HEK293 (cell line): ENCODE results near the gene CACNA1H.

Experiments used
- TF ChIP-seq, protein P1 (sequence below): fragments of 450-650 bp; formaldehyde crosslinking; IDR thresholded peaks from 2 replicates; pipeline ENCODE4 v1.5.1; 2016; ENCODE audit warnings: missing biosample characterization, missing genetic modification characterization
- TF ChIP-seq, protein P2 (sequence below): fragments of 450-650 bp; formaldehyde crosslinking; IDR thresholded peaks from 2 replicates; pipeline ENCODE4 v1.5.1; 2016; ENCODE audit warnings: missing biosample characterization, missing genetic modification characterization

GRCh38 chr16:1126044-1126443, 26.9 kb upstream of the CACNA1H start:
- TF ChIP-seq, protein P1, sequence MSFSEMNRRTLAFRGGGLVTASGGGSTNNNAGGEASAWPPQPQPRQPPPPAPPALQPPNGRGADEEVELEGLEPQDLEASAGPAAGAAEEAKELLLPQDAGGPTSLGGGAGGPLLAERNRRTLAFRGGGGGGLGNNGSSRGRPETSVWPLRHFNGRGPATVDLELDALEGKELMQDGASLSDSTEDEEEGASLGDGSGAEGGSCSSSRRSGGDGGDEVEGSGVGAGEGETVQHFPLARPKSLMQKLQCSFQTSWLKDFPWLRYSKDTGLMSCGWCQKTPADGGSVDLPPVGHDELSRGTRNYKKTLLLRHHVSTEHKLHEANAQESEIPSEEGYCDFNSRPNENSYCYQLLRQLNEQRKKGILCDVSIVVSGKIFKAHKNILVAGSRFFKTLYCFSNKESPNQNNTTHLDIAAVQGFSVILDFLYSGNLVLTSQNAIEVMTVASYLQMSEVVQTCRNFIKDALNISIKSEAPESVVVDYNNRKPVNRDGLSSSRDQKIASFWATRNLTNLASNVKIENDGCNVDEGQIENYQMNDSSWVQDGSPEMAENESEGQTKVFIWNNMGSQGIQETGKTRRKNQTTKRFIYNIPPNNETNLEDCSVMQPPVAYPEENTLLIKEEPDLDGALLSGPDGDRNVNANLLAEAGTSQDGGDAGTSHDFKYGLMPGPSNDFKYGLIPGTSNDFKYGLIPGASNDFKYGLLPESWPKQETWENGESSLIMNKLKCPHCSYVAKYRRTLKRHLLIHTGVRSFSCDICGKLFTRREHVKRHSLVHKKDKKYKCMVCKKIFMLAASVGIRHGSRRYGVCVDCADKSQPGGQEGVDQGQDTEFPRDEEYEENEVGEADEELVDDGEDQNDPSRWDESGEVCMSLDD (tag by site-specific recombination): no peak
- TF ChIP-seq, protein P2, sequence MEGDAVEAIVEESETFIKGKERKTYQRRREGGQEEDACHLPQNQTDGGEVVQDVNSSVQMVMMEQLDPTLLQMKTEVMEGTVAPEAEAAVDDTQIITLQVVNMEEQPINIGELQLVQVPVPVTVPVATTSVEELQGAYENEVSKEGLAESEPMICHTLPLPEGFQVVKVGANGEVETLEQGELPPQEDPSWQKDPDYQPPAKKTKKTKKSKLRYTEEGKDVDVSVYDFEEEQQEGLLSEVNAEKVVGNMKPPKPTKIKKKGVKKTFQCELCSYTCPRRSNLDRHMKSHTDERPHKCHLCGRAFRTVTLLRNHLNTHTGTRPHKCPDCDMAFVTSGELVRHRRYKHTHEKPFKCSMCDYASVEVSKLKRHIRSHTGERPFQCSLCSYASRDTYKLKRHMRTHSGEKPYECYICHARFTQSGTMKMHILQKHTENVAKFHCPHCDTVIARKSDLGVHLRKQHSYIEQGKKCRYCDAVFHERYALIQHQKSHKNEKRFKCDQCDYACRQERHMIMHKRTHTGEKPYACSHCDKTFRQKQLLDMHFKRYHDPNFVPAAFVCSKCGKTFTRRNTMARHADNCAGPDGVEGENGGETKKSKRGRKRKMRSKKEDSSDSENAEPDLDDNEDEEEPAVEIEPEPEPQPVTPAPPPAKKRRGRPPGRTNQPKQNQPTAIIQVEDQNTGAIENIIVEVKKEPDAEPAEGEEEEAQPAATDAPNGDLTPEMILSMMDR (tag by site-specific recombination): no peak
